Measurements from ENCODE around the gene PPP1R3G. TPM values are rescaled to one million over a fixed set of nuclear protein-coding genes. Genes with fewer than 3 reads are reported as not detected.

The PPP1R3G gene
- polyA plus RNA-seq, 2 of the 4 experiments (the other 2 are of a cell fraction): 0.21 to 0.72 TPM

DNA sequence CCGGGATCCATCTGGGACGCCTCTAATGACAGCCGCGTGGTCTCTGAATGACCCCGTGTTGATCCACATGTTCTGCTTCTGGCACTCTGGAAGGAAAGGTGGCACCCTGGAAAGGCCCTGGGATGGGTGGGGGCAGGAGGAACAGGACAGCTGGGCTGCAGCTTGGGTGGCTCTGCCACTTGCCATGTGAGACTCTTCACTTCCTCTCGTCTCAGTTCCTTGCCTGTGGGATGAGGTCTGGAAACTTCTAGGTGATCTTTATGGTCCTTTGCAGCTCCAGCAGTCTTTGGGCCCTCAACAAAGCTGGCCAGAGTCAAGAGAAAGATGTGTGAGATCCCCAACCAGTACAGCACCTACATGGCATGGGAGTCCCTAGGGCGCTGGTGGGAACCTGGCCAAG, 26.5 kb downstream of the PPP1R3G start:
- FAIRE-seq: no peak
- Histone ChIP-seq H3K4me2 (no peak overlapping the region), H3K4me1 (peaks cover 20% of the 10 kb centered on the region; the same call in 2 of the 3 replicates), H3K9me3 (no peaks in the 10 kb centered on the region), H3K4me3 (no peak overlapping the region), H3K27ac (peak overlapping the region in 1 of 2 experiments; percentile 45; a peak in 3 of 6 replicates)
- no peak for TF ChIP-seq PHF8 (IDR thresholded peaks at IDR 0.05; ENCODE audit: borderline replicate concordance, low read depth)
- TF ChIP-seq FOSL2 (IDR thresholded peaks at IDR 0.05): no peak
- no peak for TF ChIP-seq FOSL2 (CRISPR knock-in tag; IDR thresholded peaks at IDR 0.05)
- ATAC-seq: no peak
- CTCF ChIA-PET: no interaction called here
- no peak for DNase-seq (ENCODE audit: low read depth in 1 of 2, low spot score in 1 of 2)
- POLR2A ChIA-PET: no interaction called here
- 98% methylated on average over 7 of the region's 7 CpGs for WGBS (ENCODE audit: missing lambda C conversion rate)

DNA sequence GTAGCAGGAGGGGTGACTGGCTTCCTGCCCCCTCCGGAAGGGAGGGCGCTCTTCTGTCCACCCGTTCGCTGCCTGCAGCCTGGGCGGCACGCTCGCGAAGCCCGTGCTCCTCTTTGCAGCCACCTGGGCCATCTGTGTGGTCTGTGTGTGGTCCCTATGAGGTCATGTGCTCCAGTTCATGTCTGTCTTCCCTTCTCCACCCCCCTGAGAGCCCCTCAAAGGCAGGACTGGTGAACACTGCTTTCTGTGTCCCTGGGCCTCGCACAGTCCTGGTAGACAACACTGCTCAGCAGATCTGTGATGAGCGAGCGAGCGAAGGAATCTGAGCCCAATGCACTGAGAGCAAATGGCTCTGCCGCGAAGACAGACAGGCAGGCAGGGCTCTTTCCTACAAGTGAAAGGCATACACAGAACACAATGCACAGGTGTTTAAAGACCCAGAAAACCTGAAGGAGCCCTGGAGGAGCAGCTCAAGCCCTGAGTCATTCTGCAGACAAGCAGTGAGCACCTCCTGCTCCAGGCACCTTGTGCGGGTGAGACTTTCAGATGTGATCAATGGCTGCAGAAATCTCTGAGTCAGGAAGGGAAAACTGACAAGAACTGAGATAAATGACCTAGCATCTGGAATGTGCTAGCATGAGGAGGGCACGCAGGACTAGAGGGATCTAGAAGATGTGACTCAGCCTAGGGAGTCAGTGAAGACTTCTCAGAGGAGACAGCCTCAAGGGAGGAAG, 27.1 kb downstream of the PPP1R3G start:
- Histone ChIP-seq H3K4me1 (peaks cover 22% of the 10 kb centered on the region; the same call in 2 of the 3 replicates), H3K4me3 (no peak overlapping the region), H3K27ac (peak overlapping the region; percentile 45 to 50; a peak in 5 of 6 replicates), H3K9me3 (no peaks in the 10 kb centered on the region), H3K4me2 (no peak overlapping the region; the same call in 2 of the 3 replicates)
- TF ChIP-seq HOXA7 (CRISPR knock-in tag; IDR thresholded peaks at IDR 0.05): no peak
- TF ChIP-seq, protein P1, sequence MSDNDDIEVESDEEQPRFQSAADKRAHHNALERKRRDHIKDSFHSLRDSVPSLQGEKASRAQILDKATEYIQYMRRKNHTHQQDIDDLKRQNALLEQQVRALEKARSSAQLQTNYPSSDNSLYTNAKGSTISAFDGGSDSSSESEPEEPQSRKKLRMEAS (IDR thresholded peaks at IDR 0.05): 0 out of 2 replicates have a peak, but pooled peaks have one; percentile 28
- no peak for FAIRE-seq
- peak; percentile 70 to 79 for ATAC-seq
- POLR2A ChIA-PET: no interaction called here
- CTCF ChIA-PET: no interaction called here
- DNase-seq (ENCODE audit: low read depth in 1 of 2, low spot score in 1 of 2): peak in 1 of 2 experiments; percentile 40
- WGBS (ENCODE audit: missing lambda C conversion rate): 74% methylated on average over 17 of the region's 17 CpGs

- TF ChIP-seq CHD2 (IDR thresholded peaks at IDR 0.05; ENCODE audit: low read length, partially characterized antibody): no peak
- TF ChIP-seq RFX5 (IDR thresholded peaks at IDR 0.05): no peak
- no peak for TF ChIP-seq ZFP36 (IDR thresholded peaks at IDR 0.05; ENCODE audit: borderline replicate concordance, partially characterized antibody)
- TF ChIP-seq SMC3 (IDR thresholded peaks at IDR 0.05): no peak
- no peak for TF ChIP-seq KDM5A (IDR thresholded peaks at IDR 0.05)
- no peak for TF ChIP-seq EHF (CRISPR knock-in tag; IDR thresholded peaks at IDR 0.05)
- TF ChIP-seq HDAC2 (IDR thresholded peaks at IDR 0.05): no peak
- no peak for TF ChIP-seq CBX8 (IDR thresholded peaks at IDR 0.05)
- TF ChIP-seq HOXB5 (CRISPR knock-in tag; IDR thresholded peaks at IDR 0.05): no peak
- TF ChIP-seq SREBF2 (IDR thresholded peaks at IDR 0.05): no peak
- no peak for TF ChIP-seq CTCF (IDR thresholded peaks at IDR 0.05)
- TF ChIP-seq CHD4 (IDR thresholded peaks at IDR 0.05; ENCODE audit: borderline replicate concordance): no peak
- TF ChIP-seq PBX3 (IDR thresholded peaks at IDR 0.05): no peak
- no peak for TF ChIP-seq USF2 (IDR thresholded peaks at IDR 0.05)
- TF ChIP-seq TP53 (CRISPR knock-in tag; IDR thresholded peaks at IDR 0.05): no peak
- TF ChIP-seq RARB (CRISPR knock-in tag; IDR thresholded peaks at IDR 0.05): no peak
- TF ChIP-seq ESRRA (IDR thresholded peaks at IDR 0.05; ENCODE audit: borderline replicate concordance, low read length): no peak
- no peak for TF ChIP-seq BHLHE40 (IDR thresholded peaks at IDR 0.05; ENCODE audit: low read depth, low read length)
- TF ChIP-seq MYC (IDR thresholded peaks at IDR 0.05; ENCODE audit: borderline replicate concordance, low read length): no peak
- Histone ChIP-seq H3K9me3 (no peaks in the 10 kb centered on the region), H3K4me2 (peak overlapping the region; percentile 28; the same call in 1 of the 3 replicates), H3K27ac (peak overlapping the region; percentile 49 to 52; a peak in 4 of 6 replicates), H3K4me3 (no peak overlapping the region), H3K4me1 (peaks cover 22% of the 10 kb centered on the region; the same call in 2 of the 3 replicates)
- ATAC-seq: no peak
- no peak for FAIRE-seq
- DNase-seq (ENCODE audit: low read depth in 1 of 2, low spot score in 1 of 2): no peak
- 93% methylated on average over 13 of the region's 13 CpGs for WGBS (ENCODE audit: missing lambda C conversion rate)
- ChIA-PET POLR2A (no interaction called here), CTCF (interaction anchor here (1.7 kb wide), 1 partner anchor 31 kb away, joined by 4 read pairs; no protein-coding TSS in a partner anchor)
These were observed 28.0 kb downstream of the PPP1R3G start for GRCh38 chr6:5113096-5113495.
